ENCODE data around the gene CHST11. TPM values are rescaled to one million over a fixed set of nuclear protein-coding genes. Genes with fewer than 3 reads are reported as not detected.

The CHST11 gene
- total RNA-seq, 1 experiment from 2014 or later = 12.7 TPM

GRCh38 chr12:104627990-104628830 is 171.5 kb downstream of the CHST11 start:
- in situ Hi-C loops (cut with HindIII; ENCODE audit: low sequenced_read_pairs) = no loop called here
- no peak for DNase-seq (ENCODE audit: low spot score)

DNA sequence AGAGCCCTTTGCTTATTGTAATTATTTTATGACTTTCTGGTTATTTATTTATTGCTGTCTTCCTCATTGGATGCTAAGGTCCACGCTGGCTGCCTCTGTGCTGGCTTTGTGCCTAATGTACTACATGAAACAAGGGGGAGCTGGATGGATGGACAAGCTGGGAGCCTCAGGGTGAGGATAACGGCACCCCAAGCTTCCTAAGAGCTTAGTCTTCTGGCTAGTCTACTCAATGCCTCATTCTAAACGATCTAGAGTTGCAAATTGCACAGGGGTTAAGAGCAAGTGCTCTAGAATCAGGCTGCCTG is 172.0 kb downstream of the CHST11 start:
- no peak for DNase-seq (ENCODE audit: low spot score)
- in situ Hi-C loops (cut with HindIII; ENCODE audit: low sequenced_read_pairs) = no loop called here

DNA sequence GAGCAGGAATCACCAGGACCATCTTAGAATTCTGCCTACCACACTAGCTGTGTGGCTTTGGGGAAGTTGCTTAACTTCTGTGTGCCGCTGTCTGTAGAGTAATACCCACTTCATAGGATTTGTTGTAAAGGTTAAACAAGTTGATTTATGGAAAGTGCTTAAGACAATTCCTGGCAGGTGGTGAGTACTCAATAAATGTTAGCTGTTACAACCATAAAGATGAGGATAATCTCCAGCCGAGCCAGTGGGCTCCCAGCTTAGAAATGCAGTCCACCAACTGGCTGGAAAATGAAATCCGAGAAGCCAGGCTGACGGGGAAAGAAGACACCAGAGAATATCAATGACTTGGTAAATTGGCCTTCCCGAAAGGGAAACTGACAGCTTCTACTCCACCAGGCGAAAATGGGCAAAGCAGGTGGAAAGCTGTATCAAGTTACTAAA is 173.5 kb downstream of the CHST11 start:
- in situ Hi-C loops (cut with HindIII; ENCODE audit: low sequenced_read_pairs) = no loop called here

GRCh38 chr12:104631867-104632266 is 175.1 kb downstream of the CHST11 start:
- DNase-seq (ENCODE audit: low spot score) = no peak
- in situ Hi-C loops (cut with HindIII; ENCODE audit: low sequenced_read_pairs) = no loop called here

More for the DNA sequence above, 173.5 kb downstream of the CHST11 start:
- no peak for DNase-seq (ENCODE audit: low spot score)

DNA sequence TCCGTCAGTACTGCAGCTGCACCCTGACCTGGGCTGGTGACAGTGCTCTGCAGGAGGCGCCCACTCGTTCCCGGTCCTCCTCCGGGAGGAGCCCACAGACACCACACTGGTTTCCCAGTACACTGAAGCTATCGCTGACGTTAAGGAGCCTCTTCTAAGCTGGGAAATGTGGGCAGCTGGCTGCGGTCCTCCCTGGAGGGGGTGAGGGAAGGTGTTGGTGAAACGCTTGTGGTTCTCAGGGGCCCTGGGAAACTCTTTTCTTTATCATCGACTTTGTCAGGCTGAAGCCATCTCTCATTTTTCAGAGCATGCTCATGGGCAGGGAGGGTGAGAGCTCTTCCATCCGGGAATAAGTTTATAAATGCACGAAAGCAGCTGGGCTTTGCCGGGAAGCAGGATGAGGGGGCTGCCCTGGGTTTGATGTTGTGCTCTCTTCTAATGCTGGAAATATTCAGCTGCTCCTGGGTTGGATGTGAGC is 176.0 kb downstream of the CHST11 start:
- no peak for DNase-seq (ENCODE audit: low spot score)
- in situ Hi-C loops (cut with HindIII; ENCODE audit: low sequenced_read_pairs) = no loop called here

DNA sequence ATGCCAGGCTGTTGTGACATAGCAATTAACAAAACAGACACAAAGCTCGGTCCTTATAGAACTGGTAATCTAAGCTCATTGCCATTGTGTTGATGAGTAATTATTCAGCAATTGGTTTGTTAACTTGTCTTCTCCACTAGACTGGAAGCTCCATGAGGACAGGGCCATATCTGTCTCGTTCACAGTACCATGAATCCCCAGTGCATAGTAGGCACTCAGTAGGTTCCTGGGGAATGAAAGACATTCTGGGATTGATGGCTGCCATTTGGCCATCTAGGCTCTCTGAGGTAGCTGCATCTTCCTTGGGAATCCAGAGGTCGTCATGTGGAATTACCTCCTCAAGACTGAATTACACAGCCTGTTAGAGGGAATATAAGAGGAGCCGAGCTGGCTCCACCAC is 177.3 kb downstream of the CHST11 start:
- in situ Hi-C loops (cut with HindIII; ENCODE audit: low sequenced_read_pairs) = no loop called here
- DNase-seq (ENCODE audit: low spot score) = no peak

DNA sequence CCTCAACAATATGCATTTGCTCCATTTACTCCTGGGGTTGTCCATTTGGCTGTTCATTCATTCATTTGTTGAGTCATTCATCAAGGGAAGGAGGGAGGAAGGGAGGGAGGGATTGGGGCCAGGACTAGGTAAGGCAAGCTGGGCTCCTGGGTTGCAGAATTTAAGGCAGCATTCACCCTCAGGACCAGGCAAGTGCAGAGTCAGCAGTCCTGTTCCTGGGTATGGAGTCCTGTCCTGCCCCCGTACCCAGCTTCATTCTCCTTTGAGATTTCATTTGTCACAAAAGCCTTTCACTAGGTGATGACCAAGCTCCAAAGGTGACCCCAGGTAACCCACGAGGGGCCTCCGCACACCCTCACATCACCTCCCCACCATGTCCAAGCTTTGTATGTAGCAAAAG is 178.1 kb downstream of the CHST11 start:
- no peak for DNase-seq (ENCODE audit: low spot score)
- in situ Hi-C loops (cut with HindIII; ENCODE audit: low sequenced_read_pairs) = no loop called here

DNA sequence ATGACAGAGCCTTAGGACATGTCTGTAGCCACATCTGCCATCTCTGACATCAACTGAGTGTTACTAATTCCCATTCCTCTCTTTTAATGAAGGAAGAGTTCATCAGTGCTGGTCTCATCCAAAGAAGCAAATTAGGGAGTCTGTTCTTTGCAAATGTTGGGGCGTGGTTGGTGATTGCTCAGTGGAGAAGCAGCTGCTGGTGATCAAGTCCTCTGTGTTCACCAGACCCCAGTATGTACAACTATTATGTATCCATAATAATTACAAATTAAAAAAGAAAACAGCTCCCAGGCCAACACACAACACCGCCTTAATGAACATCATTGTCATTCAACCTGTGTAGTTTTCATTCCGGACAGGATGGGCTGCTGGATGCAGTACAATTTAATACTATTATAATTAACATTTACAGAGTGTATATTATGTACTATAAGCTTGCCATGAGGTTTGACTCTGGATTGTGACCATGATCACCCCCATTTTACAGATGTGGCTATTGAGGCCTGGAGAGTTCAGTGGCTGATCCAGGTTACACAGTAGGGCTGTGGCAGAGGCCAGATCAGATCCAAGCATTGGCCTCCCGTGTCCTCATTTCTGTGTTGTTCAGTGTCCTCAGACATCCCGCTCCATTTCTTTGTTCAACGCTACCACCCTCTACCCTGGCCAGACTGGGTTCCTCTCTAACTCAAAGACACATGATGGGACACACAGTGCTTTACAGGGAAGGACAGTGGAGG is 179.0 kb downstream of the CHST11 start:
- DNase-seq (ENCODE audit: low spot score) = no peak
- in situ Hi-C loops (cut with HindIII; ENCODE audit: low sequenced_read_pairs) = no loop called here

DNA sequence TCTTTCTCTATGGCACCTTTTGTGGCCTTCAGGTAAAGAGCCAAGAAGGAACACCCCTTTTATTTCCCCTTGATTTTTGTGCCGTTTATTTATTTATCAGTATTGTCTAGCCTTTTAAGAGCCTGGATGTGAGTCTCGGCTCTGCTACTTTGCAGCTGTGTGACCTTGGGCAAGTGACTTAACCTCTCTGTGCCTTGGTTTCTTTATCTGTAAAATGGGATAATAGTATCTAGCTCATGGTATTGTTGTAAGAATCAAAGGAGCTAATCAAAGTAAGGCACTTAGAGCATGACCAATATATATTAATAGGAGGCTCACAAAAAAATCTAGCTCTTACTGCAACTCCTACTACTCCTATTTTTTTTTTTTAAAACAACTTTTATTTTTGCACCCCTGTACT is 179.7 kb downstream of the CHST11 start:
- DNase-seq (ENCODE audit: low spot score) = no peak
- in situ Hi-C loops (cut with HindIII; ENCODE audit: low sequenced_read_pairs) = no loop called here

- in situ Hi-C loops (cut with HindIII; ENCODE audit: low sequenced_read_pairs) = no loop called here
- no peak for DNase-seq (ENCODE audit: low spot score)
These were observed 180.9 kb downstream of the CHST11 start for GRCh38 chr12:104637604-104638003.

- no peak for DNase-seq (ENCODE audit: low spot score)
- in situ Hi-C loops (cut with HindIII; ENCODE audit: low sequenced_read_pairs) = no loop called here
These were observed 181.6 kb downstream of the CHST11 start for GRCh38 chr12:104638218-104638850.

GRCh38 chr12:104638851-104639240 is 182.1 kb downstream of the CHST11 start:
- DNase-seq (ENCODE audit: low spot score) = peak; percentile 13
- in situ Hi-C loops (cut with HindIII; ENCODE audit: low sequenced_read_pairs) = no loop called here

DNA sequence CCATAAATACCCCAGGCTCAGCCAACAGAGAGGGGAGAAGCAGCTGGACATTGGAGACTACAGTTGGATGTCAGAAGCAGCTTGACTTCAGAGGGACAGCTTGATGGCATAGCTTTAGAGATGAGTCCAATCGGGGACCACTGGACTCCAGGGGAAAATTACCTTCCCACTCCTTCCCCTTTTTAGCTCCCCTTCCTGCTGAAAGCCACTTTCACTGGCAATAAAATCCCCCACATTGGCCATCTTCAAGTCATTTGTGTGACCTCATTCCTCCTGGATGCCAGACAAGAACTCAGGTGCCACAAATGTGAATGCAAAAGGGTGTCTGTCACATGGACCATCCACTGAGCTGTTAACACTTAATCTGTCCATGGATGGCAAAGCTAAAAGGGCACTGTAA is 184.2 kb downstream of the CHST11 start:
- in situ Hi-C loops (cut with HindIII; ENCODE audit: low sequenced_read_pairs) = no loop called here
- no peak for DNase-seq (ENCODE audit: low spot score)

DNA sequence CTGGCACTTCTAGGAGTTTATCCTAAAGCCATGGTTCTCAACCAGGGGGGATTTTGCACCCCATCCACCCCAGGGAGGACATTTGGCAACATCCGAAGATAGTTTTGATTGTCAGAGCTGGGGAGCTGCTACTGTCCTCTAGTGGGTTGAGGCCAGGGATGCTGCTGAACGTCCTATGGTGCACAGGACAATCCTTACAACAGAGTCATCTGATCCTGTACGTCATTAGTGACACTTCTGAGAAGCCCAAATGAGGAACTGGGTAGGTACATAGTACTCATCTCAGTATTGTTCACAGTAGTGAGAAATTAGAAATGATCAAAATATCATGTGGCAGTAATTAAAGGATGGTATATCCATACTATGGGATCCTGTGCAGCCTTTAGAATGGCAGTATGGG is 185.1 kb downstream of the CHST11 start:
- DNase-seq (ENCODE audit: low spot score) = no peak
- in situ Hi-C loops (cut with HindIII; ENCODE audit: low sequenced_read_pairs) = no loop called here

- in situ Hi-C loops (cut with HindIII; ENCODE audit: low sequenced_read_pairs) = no loop called here
- DNase-seq (ENCODE audit: low spot score) = no peak
These were observed 186.5 kb downstream of the CHST11 start for GRCh38 chr12:104643093-104643818.

GRCh38 chr12:104643819-104644669 is 187.3 kb downstream of the CHST11 start:
- no peak for DNase-seq (ENCODE audit: low spot score)
- in situ Hi-C loops (cut with HindIII; ENCODE audit: low sequenced_read_pairs) = no loop called here

- in situ Hi-C loops (cut with HindIII; ENCODE audit: low sequenced_read_pairs) = no loop called here
- no peak for DNase-seq (ENCODE audit: low spot score)
These were observed 192.0 kb downstream of the CHST11 start for GRCh38 chr12:104648756-104649155.

GRCh38 chr12:104649217-104649824 is 192.6 kb downstream of the CHST11 start:
- in situ Hi-C loops (cut with HindIII; ENCODE audit: low sequenced_read_pairs) = no loop called here

More at GRCh38 chr12:104649217-104649824, 192.6 kb downstream of the CHST11 start:
- no peak for DNase-seq (ENCODE audit: low spot score)
